GM18505 (cell line): ENCODE results near the gene ABHD4.
A peak's percentile ranks its signal among the peaks of the same experiment; 100 is the strongest.
"Not testable (repeated sequence)": the region's sequence is repeated elsewhere in the genome, so short reads cannot be mapped to it uniquely, and the experiment has no call there.

Experiments
- ATAC-seq: cut with Tn5 transposase; IDR thresholded peaks from one replicate; pipeline ENCODE4 v1.9.1; 2021; ENCODE audit not compliant: unreplicated experiment
- POLR2A ChIP-seq: IDR thresholded peaks from 4 replicates; pipeline ENCODE4 v1.6.1; 2011; ENCODE audit warnings: borderline replicate concordance; ENCODE audit not compliant: insufficient read depth, insufficient read length; ENCODE audit errors: extremely low read depth

ABHD4 gene

DNA sequence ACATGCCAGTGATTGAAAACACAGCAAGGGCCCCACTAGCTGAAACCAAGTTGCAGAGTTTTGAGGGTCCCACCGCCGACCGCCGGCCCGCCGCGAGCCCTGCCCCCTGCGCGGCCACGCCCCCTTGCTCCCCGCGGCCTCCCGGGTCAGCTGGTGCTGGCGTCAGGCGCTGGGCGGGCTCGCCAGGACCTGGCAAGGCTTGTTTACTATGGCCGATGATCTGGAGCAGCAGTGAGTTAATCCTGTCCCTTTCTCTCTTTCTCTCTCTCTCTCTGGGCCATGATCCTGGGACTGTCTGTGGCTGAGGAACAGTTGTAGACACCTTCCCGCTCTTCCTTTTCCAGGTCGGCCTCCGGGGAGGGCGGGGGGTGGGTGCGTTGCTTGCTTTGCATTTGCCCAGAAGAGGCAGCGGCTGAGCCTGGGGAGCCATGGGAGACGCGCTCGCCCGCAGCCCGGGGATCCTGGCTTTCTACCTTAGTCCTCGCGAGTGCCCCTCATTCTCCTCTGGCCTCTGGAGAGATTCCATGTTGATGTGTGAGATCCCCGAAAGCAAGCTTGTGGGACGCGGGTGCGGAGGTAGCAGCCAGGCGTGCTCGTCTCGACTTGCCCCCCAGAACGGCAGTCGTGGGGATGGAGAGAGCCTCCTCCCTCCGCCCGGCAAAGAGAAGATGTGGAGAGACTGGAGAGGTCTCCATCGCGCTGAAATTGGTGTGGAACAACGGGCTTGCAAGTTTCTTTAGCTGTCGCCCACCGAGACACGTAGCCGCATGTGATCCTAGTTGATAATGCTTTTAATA is at the start of gene ABHD4:
Gene ABHD4, plus strand, starts transcription at position 202 of the 797 bp plus-strand sequence. Its CDS starts 7 bp downstream, at position 209.
- ATAC-seq = peak; percentile 66
- TF ChIP-seq POLR2A = peak; percentile 67

DNA sequence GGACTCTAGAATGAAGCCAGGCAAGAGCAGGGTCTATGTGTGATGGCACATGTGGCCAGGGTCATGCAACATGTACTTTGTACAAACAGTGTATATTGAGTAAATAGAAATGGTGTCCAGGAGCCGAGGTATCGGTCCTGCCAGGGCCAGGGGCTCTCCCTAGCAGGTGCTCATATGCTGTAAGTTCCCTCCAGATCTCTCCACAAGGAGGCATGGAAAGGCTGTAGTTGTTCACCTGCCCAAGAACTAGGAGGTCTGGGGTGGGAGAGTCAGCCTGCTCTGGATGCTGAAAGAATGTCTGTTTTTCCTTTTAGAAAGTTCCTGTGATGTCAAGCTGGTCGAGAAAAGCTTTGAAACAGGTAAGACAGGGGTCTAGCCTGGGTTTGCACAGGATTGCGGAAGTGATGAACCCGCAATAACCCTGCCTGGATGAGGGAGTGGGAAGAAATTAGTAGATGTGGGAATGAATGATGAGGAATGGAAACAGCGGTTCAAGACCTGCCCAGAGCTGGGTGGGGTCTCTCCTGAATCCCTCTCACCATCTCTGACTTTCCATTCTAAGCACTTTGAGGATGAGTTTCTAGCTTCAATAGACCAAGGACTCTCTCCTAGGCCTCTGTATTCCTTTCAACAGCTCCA is 48.7 kb upstream of the ABHD4 start:
- ATAC-seq = no peak
- TF ChIP-seq POLR2A = no peak

DNA sequence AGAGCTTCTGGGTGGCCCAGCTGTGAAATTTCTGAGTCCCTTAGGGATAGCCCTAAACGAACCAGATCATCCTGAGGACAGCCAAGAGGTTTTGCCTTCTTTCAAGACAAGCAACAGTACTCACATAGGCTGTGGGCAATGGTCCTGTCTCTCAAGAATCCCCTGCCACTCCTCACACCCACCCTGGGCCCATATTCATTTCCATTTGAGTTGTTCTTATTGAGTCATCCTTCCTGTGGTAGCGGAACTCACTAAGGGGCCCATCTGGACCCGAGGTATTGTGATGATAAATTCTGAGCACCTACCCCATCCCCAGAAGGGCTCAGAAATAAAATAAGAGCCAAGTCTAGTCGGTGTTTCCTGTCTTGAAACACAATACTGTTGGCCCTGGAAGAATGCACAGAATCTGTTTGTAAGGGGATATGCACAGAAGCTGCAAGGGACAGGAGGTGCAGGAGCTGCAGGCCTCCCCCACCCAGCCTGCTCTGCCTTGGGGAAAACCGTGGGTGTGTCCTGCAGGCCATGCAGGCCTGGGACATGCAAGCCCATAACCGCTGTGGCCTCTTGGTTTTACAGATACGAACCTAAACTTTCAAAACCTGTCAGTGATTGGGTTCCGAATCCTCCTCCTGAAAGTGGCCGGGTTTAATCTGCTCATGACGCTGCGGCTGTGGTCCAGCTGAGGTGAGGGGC is 48.0 kb upstream of the ABHD4 start:
- TF ChIP-seq POLR2A = peak; percentile 46
- peak; percentile 52 for ATAC-seq

DNA sequence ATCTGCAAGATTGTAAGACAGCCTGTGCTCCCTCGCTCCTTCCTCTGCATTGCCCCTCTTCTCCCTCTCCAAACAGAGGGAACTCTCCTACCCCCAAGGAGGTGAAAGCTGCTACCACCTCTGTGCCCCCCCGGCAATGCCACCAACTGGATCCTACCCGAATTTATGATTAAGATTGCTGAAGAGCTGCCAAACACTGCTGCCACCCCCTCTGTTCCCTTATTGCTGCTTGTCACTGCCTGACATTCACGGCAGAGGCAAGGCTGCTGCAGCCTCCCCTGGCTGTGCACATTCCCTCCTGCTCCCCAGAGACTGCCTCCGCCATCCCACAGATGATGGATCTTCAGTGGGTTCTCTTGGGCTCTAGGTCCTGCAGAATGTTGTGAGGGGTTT is 46.5 kb upstream of the ABHD4 start:
- no peak for TF ChIP-seq POLR2A
- no peak for ATAC-seq

GRCh38 chr14:22552001-22552826 is 45.9 kb upstream of the ABHD4 start:
- no peak for ATAC-seq
- TF ChIP-seq POLR2A = no peak

DNA sequence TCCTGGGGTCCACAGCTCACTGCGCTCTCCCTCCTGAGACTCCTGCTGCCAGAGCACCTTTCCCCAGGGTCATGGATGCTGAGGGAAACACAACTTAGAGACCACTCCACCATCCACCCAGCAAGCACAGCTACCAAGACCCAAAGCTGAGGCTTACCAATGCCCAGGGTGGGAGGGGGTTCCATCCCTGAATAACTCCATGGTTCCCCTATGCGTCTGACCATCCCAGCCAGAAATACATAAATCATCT is 45.3 kb upstream of the ABHD4 start:
- no peak for TF ChIP-seq POLR2A
- no peak for ATAC-seq

DNA sequence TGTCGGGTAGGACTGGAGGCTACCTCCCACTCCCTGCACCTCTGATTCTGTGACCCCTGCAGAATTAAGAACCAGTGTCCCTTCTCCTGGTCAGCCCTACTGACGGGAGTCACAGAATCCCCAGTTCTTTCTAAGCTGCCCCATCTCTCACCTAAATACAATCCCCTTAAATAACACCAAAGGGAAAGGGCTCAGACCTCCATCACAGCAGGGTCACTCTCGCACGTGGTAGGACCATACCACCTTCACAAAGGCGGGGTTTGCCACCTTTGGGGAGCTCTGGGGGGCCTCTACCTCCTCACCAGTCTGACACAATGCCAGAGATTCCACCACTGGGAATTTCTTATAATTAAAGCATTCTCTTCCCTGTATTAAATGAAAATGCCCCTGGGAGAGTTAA is 44.7 kb upstream of the ABHD4 start:
- no peak for TF ChIP-seq POLR2A
- ATAC-seq = no peak

DNA sequence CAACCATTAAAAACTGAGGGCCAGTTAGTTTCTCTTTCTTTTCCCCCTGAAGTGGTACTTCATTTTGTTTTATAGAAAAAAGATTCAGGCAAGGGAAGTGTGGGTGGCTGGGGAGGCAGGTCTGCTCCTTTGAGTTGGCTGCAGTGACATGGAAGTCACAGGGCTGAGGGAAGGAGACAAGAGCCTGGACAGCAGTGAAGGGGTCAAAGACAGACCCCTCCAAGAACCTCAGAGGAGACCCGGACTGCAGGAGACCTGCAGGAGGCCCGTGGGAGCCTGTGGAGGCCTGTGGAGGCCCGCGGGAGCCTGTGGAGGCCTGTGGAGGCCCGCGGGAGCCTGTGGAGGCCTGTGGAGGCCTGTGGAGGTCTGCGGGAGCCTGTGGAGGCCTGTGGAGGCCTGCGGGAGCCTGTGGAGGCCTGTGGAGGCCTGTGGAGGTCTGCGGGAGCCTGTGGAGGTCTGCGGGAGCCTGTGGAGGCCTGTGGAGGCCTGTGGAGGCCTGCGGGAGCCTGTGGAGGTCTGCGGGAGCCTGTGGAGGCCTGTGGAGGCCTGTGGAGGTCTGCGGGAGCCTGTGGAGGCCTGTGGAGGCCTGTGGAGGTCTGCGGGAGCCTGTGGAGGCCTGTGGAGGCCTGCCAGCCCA is 44.1 kb upstream of the ABHD4 start:
- ATAC-seq = not testable (repeated sequence)

GRCh38 chr14:22554498-22555383 is 43.4 kb upstream of the ABHD4 start:
- TF ChIP-seq POLR2A = no peak
- ATAC-seq = no peak

- no peak for TF ChIP-seq POLR2A
- ATAC-seq = peak; percentile 5
Measured at GRCh38 chr14:22555384-22556011, 42.6 kb upstream of the ABHD4 start.

DNA sequence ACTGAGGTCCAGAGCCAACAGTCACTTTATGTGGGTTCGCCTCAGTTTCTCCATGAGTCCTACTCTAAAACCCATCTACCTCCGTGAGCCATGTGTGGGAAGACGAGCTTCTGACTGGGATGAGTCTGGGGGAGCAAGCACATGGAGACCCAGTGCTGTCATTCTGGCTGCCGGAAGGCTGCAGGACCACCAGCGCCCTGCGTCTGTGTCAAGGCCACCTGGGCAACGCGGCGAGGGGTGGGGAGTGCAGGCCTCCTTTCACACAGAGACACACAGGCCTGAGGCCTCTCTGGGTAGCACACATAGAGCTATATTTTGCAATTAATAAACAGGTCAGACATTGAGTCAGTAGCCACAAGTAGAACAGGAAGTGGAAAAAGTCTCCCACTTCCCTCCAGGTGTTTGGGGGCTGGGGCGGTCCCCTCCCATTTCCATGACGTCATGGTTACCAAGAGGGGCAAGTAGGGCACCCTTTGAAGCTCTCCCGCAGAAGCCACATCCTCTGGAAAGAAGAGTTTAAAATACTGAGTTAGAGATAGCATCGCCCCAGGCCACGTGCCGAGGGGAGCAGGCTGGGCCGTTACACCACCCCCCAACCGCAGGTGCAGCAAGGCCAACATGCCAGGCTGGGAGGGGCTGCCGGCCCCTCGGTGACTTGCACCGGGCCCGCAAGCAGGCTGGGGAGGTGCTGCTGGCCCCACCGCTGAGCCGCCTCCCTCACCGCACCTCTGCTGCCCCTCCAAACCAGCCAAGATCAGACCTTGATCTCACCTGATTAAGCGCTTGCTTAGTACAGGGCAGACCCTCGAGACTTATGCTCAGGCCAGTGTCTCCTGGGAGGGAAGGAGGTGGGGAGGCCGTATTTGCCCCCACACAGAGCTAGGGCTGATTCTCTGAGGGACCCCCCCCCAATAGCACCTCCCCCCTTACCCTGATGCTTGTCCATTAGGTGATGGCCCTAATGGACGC is 41.8 kb upstream of the ABHD4 start:
- peak; percentile 62 for ATAC-seq
- peak; percentile 67 for TF ChIP-seq POLR2A
